Measurements from ENCODE around the gene RAVER1. TPM values are rescaled to one million over a fixed set of nuclear protein-coding genes. Genes with fewer than 3 reads are reported as not detected.

RAVER1 gene
- total RNA-seq, 2 experiments from 2014 or later: 83.7 to 90.8 TPM

DNA sequence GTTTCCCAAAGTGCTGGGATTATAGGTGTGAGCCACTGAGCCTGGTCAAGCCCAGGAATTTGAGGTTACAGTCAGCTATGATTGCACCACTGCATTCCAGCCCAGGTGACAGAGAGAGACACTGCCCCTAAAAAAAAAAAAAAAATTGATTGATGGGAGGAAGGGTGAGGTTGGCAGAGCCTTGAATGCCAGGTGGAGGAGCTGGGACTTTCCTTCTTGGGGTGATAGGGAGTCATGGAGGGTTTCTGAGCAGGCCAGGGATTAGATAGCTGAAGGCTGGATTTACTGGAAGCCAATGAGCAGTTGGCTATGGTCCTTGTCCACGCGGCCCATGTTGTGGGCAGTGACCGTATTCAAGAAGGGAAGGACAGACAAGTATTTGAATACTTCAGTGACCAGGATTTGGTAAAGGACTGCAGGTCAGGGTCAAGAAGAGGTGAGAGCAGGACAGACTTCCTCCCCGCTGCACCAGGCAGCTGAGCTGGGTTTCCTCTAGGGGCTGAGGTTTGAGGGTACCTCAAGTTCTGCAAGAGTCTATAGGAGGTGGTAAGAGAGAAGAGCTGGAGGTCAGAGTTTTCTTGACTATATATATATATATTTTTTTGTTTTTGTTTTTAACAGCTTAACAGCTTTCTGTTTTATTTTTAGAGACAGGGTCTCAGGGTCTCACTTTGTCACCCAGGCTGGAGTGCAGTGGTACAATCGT is 53.4 kb downstream of the RAVER1 start:
- peaks cover 3% of the 10 kb centered on the region for H3K4me1 Mint-ChIP-seq
- ATAC-seq: no peak
- no peak overlapping the region for H3K27ac Mint-ChIP-seq

GRCh38 chr19:10278935-10279334 is 54.4 kb downstream of the RAVER1 start:
- Mint-ChIP-seq H3K36me3 (ENCODE audit: low read depth) (peaks cover 40% of the 10 kb centered on the region), H3K27ac (no peak overlapping the region)
- intact Hi-C loops (cut with DNase I, micrococcal nuclease): no loop called here

More for the DNA sequence above, 53.4 kb downstream of the RAVER1 start:
- intact Hi-C loops (cut with DNase I, micrococcal nuclease): no loop called here
- CTCF ChIA-PET: interaction anchor here (0.6 to 3.4 kb wide), 6 partner anchors 10 to 136 kb away, joined by 3 to 14 read pairs (median 5); partner anchors contain the start of gene ICAM1
- Mint-ChIP-seq H3K36me3 (ENCODE audit: low read depth) (peaks cover 42% of the 10 kb centered on the region), H3K4me3 (no peak overlapping the region), H3K9me3 (ENCODE audit: low read depth) (no peaks in the 10 kb centered on the region), H3K27me3 (no peaks in the 10 kb centered on the region)
- no peak for DNase-seq
- POLR2A ChIA-PET: interaction anchor here (1.0 to 1.1 kb wide), 2 partner anchors 9 to 101 kb away, joined by 3 to 4 read pairs; partner anchors contain the start of genes ICAM1 and TYK2

GRCh38 chr19:10277795-10278589 is 55.3 kb downstream of the RAVER1 start:
- intact Hi-C loops (cut with DNase I, micrococcal nuclease): no loop called here
- POLR2A ChIA-PET: no interaction called here
- Mint-ChIP-seq H3K4me3 (no peak overlapping the region), H3K27ac (no peak overlapping the region), H3K9me3 (ENCODE audit: low read depth) (no peaks in the 10 kb centered on the region), H3K27me3 (no peaks in the 10 kb centered on the region), H3K4me1 (peaks cover 9% of the 10 kb centered on the region), H3K36me3 (ENCODE audit: low read depth) (peaks cover 33% of the 10 kb centered on the region)
- DNase-seq: no peak
- no peak for ATAC-seq
- CTCF ChIA-PET: interaction anchor here (1.1 to 3.4 kb wide), 4 partner anchors 8 to 133 kb away, joined by 3 to 14 read pairs (median 3); partner anchors contain the start of gene ICAM1

More at GRCh38 chr19:10278935-10279334, 54.4 kb downstream of the RAVER1 start:
- Mint-ChIP-seq H3K27me3 (no peaks in the 10 kb centered on the region), H3K9me3 (ENCODE audit: low read depth) (no peaks in the 10 kb centered on the region), H3K4me1 (peaks cover 8% of the 10 kb centered on the region), H3K4me3 (no peak overlapping the region)
- no peak for DNase-seq
- CTCF ChIA-PET: interaction anchor here (0.6 to 3.4 kb wide), 6 partner anchors 9 to 1957 kb away, joined by 3 to 14 read pairs (median 3); partner anchors contain the start of genes ICAM1 and RPS28
- no peak for ATAC-seq
- POLR2A ChIA-PET: no interaction called here

DNA sequence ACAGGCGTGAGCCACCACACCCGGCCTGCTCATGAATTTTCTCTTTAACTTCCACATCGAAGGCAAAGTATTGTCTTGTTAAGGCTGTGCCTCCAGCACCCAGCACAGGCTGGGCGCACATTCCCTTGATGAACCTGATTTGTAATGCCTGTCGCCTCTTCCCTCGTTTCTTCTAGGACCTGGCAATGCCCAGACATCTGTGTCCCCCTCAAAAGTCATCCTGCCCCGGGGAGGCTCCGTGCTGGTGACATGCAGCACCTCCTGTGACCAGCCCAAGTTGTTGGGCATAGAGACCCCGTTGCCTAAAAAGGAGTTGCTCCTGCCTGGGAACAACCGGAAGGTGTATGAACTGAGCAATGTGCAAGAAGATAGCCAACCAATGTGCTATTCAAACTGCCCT is 58.7 kb downstream of the RAVER1 start:
- POLR2A ChIA-PET: interaction anchor here (0.8 kb wide), 1 partner anchor 44 kb away, joined by 7 read pairs; no protein-coding TSS in a partner anchor
- peak overlapping the region; percentile 13 for H3K27ac Mint-ChIP-seq
- intact Hi-C loops (cut with DNase I, micrococcal nuclease): no loop called here
- H3K36me3 Mint-ChIP-seq (ENCODE audit: low read depth): peaks cover 38% of the 10 kb centered on the region
- no peaks in the 10 kb centered on the region for H3K9me3 Mint-ChIP-seq (ENCODE audit: low read depth)
- CTCF ChIA-PET: interaction anchor here (0.6 to 1.2 kb wide), 4 partner anchors 11 to 142 kb away, joined by 3 to 7 read pairs (median 4); no protein-coding TSS in a partner anchor
- no peaks in the 10 kb centered on the region for H3K27me3 Mint-ChIP-seq
- ATAC-seq: no peak
- peaks cover 36% of the 10 kb centered on the region for H3K4me1 Mint-ChIP-seq
- DNase-seq: no peak
- no peak overlapping the region for H3K4me3 Mint-ChIP-seq

DNA sequence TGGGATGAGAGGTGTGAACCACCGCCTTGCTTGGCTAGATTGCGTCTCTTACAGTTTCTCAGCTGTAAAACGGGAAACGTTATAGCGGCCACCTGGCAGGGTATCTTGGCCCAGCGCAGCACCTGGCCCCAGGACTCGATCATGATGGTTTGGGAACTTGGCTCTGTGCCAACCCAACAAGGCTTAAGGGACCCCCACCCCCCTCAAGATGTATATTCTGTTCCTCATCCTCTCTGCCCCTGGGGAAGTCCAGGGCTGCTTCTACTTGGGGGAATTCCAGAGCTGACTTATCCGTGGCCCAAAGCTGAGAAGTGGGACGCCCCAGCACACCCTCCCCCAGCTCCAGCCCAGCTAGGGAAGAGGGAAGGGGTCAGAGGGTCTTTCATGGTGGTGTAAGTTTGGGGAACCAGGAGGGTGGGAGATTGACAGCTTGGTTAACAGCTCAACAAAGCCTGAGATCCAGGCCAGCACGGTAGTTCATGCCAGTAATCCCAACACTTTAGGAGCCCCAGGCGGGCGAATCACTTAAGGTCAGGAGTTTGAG is 61.7 kb downstream of the RAVER1 start:
- no peaks in the 10 kb centered on the region for H3K27me3 Mint-ChIP-seq
- peak; percentile 22 for ATAC-seq
- peak; percentile 55 for DNase-seq
- ChIA-PET CTCF (interaction anchor here (0.6 to 9.2 kb wide), 20 partner anchors 8 to 428 kb away, joined by 3 to 165 read pairs (median 6); partner anchors contain the start of genes ICAM4, ICAM5, RAVER1 and TYK2), POLR2A (interaction anchor here (0.5 to 3.5 kb wide), 10 partner anchors 11 to 564 kb away, joined by 3 to 53 read pairs (median 8); partner anchors contain the start of genes ICAM4, ICAM5, RAVER1 and TMED1)
- no peaks in the 10 kb centered on the region for H3K9me3 Mint-ChIP-seq (ENCODE audit: low read depth)
- peaks cover 22% of the 10 kb centered on the region for H3K36me3 Mint-ChIP-seq (ENCODE audit: low read depth)
- peak overlapping the region; percentile 91 for H3K27ac Mint-ChIP-seq
- peak overlapping the region; percentile 80 for H3K4me3 Mint-ChIP-seq
- intact Hi-C loops (cut with DNase I, micrococcal nuclease): loop anchor here (1.0 to 2.0 kb wide), 4 partner anchors 17 to 109 kb away; partner anchors contain the start of genes TYK2 (in 2 of the 2), ICAM3 (in 1 of the 2), ICAM5 (in 1 of the 2) and RAVER1 (in 1 of the 2)
- peaks cover 37% of the 10 kb centered on the region for H3K4me1 Mint-ChIP-seq

DNA sequence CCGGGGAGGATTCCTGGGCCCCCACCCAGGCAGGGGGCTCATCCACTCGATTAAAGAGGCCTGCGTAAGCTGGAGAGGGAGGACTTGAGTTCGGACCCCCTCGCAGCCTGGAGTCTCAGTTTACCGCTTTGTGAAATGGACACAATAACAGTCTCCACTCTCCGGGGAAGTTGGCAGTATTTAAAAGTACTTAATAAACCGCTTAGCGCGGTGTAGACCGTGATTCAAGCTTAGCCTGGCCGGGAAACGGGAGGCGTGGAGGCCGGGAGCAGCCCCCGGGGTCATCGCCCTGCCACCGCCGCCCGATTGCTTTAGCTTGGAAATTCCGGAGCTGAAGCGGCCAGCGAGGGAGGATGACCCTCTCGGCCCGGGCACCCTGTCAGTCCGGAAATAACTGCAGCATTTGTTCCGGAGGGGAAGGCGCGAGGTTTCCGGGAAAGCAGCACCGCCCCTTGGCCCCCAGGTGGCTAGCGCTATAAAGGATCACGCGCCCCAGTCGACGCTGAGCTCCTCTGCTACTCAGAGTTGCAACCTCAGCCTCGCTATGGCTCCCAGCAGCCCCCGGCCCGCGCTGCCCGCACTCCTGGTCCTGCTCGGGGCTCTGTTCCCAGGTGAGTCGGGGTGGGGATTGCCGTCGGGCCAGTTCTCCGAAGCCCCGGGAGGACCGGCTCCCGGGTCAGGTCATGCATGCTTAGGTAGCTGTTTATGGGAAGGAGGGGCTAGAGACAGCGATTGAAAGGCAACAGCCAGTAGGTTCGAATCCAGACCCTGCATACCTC is 62.5 kb downstream of the RAVER1 start, which contains the start of gene ICAM1:
ICAM1 (plus strand) TSS at position 505 of the 779 bp plus-strand sequence; CDS start at position 545, 40 bp downstream.
- ChIA-PET CTCF (interaction anchor here (0.6 to 9.2 kb wide), 25 partner anchors 9 to 429 kb away, joined by 3 to 165 read pairs (median 5); partner anchors contain the start of genes ICAM4, ICAM5, RAVER1 and TYK2), POLR2A (interaction anchor here (0.6 to 3.5 kb wide), 15 partner anchors 10 to 1913 kb away, joined by 3 to 53 read pairs (median 4); partner anchors contain the start of genes CDC37, DNMT1, ICAM4 and ICAM5)
- H3K4me1 Mint-ChIP-seq: peaks cover 37% of the 10 kb centered on the region
- intact Hi-C loops (cut with DNase I, micrococcal nuclease): loop anchor here (1.0 to 2.0 kb wide), 6 partner anchors 18 to 132 kb away; partner anchors contain the start of genes ICAM5 (in 2 of the 2), TYK2 (in 2 of the 2), CDC37 (in 1 of the 2) and ICAM3 (in 1 of the 2)
- peak within 1 kb of the TSS; percentile 91 for H3K27ac Mint-ChIP-seq
- H3K27me3 Mint-ChIP-seq: no peaks in the 10 kb centered on the region
- DNase-seq (peak; percentile 89), ATAC-seq (peak; percentile 59)
- peaks cover 22% of the 10 kb centered on the region for H3K36me3 Mint-ChIP-seq (ENCODE audit: low read depth)
- H3K4me3 Mint-ChIP-seq: peak within 1 kb of the TSS; percentile 80
- H3K9me3 Mint-ChIP-seq (ENCODE audit: low read depth): no peaks in the 10 kb centered on the region

DNA sequence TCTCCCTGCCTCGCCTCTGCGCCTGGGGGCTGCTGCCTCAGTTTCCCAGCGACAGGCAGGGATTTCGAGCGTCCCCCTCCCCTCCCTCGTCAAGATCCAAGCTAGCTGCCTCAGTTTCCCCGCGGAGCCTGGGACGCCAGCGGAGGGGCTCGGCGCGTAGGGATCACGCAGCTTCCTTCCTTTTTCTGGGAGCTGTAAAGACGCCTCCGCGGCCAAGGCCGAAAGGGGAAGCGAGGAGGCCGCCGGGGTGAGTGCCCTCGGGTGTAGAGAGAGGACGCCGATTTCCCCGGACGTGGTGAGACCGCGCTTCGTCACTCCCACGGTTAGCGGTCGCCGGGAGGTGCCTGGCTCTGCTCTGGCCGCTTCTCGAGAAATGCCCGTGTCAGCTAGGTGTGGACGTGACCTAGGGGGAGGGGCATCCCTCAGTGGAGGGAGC is 63.1 kb downstream of the RAVER1 start:
- Mint-ChIP-seq H3K36me3 (ENCODE audit: low read depth) (peaks cover 20% of the 10 kb centered on the region), H3K4me1 (peaks cover 37% of the 10 kb centered on the region), H3K27ac (peak overlapping the region; percentile 91), H3K4me3 (peak overlapping the region; percentile 80), H3K27me3 (no peaks in the 10 kb centered on the region), H3K9me3 (ENCODE audit: low read depth) (no peaks in the 10 kb centered on the region)
- POLR2A ChIA-PET: interaction anchor here (0.6 to 3.5 kb wide), 11 partner anchors 10 to 1912 kb away, joined by 3 to 53 read pairs (median 7); partner anchors contain the start of genes CDC37, DNMT1, ICAM4 and ICAM5
- intact Hi-C loops (cut with DNase I, micrococcal nuclease): loop anchor here (1.0 to 2.0 kb wide), 5 partner anchors 19 to 133 kb away; partner anchors contain the start of genes ICAM5 (in 2 of the 2), TYK2 (in 2 of the 2), CDC37 (in 1 of the 2) and ICAM3 (in 1 of the 2)
- CTCF ChIA-PET: interaction anchor here (0.6 to 9.2 kb wide), 21 partner anchors 9 to 213 kb away, joined by 3 to 165 read pairs (median 6); partner anchors contain the start of genes ICAM4, ICAM5 and TYK2
- DNase-seq (peak; percentile 86), ATAC-seq (peak; percentile 54)

DNA sequence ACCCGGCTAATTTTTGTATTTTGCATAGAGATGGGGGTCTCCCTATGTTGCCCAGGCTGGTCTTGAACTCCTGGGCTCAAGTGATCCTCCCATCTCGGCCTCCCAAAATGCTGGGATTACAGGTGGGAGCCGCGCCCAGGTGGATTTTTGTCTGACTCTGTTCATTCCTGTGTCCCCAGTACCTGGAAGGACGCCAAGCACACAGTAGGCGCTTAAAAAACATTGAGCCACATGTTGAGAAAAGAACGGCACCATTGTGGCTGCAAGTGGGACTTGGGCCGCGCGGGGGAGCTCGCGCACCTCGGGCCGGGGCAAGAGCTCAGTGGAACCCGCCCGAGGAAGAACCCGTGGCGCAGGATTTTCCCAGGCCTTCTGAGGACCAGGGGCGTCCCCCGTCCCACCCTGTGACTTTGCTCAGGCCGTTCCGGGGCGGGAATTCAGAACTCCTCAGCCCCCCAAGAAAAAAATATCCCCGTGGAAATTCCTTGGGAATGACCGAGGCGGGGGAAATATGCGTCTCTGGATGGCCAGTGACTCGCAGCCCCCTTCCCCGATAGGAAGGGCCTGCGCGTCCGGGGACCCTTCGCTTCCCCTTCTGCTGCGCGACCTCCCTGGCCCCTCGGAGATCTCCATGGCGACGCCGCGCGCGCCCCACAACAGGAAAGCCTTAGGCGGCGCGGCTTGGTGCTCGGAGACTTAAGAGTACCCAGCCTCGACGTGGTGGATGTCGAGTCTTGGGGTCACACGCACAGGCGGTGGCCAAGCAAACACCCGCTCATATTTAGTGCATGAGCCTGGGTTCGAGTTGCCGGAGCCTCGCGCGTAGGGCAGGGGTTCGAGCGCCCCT is 63.8 kb downstream of the RAVER1 start:
- Mint-ChIP-seq H3K4me3 (peak overlapping the region; percentile 80), H3K36me3 (ENCODE audit: low read depth) (peaks cover 14% of the 10 kb centered on the region), H3K9me3 (ENCODE audit: low read depth) (no peaks in the 10 kb centered on the region), H3K4me1 (peaks cover 35% of the 10 kb centered on the region), H3K27ac (peak overlapping the region; percentile 91), H3K27me3 (no peaks in the 10 kb centered on the region)
- POLR2A ChIA-PET: interaction anchor here (0.7 to 3.5 kb wide), 7 partner anchors 9 to 136 kb away, joined by 3 to 53 read pairs (median 7); partner anchors contain the start of genes DNMT1, RAVER1 and TYK2
- CTCF ChIA-PET: interaction anchor here (0.6 to 9.2 kb wide), 20 partner anchors 10 to 192 kb away, joined by 3 to 165 read pairs (median 4); partner anchors contain the start of genes ICAM4, ICAM5 and TYK2
- DNase-seq (peak; percentile 94), ATAC-seq (peak; percentile 62)
- intact Hi-C loops (cut with DNase I, micrococcal nuclease): loop anchor here (1.0 to 5.0 kb wide), 7 partner anchors 19 to 134 kb away; partner anchors contain the start of genes ICAM5 (in 2 of the 2), TYK2 (in 2 of the 2), CDC37 (in 1 of the 2) and ICAM3 (in 1 of the 2)

GRCh38 chr19:10268071-10268470 is 65.3 kb downstream of the RAVER1 start:
- H3K36me3 Mint-ChIP-seq (ENCODE audit: low read depth): peaks cover 10% of the 10 kb centered on the region
- H3K9me3 Mint-ChIP-seq (ENCODE audit: low read depth): no peaks in the 10 kb centered on the region
- intact Hi-C loops (cut with DNase I, micrococcal nuclease): loop anchor here in 1 of 2 experiments (5.0 kb wide), 1 partner anchor 34 kb away; no protein-coding TSS in a partner anchor
- H3K4me1 Mint-ChIP-seq: peaks cover 31% of the 10 kb centered on the region
- no peaks in the 10 kb centered on the region for H3K27me3 Mint-ChIP-seq
- no peak overlapping the region for H3K27ac Mint-ChIP-seq
- CTCF ChIA-PET: interaction anchor here (0.7 to 9.2 kb wide), 8 partner anchors 9 to 160 kb away, joined by 3 to 165 read pairs (median 14); partner anchors contain the start of genes ICAM4 and TYK2
- ATAC-seq: no peak
- H3K4me3 Mint-ChIP-seq: no peak overlapping the region
- DNase-seq: no peak
- POLR2A ChIA-PET: interaction anchor here (1.0 kb wide), 1 partner anchor 9 kb away, joined by 6 read pairs; no protein-coding TSS in a partner anchor

Data from activated CD4-positive, alpha-beta T cell treated with anti-CD3 and anti-CD28 coated beads for 36 hours (primary cell).